SH-SY5Y (cell line): ENCODE data around the gene ZNF670.

ENCODE experiments used
- GATA2 ChIP-seq: IDR thresholded peaks from 2 replicates; pipeline ENCODE4 v1.6.1; 2011; ENCODE audit warnings: mild to moderate bottlenecking, low read depth, low read length
- GATA3 ChIP-seq: IDR thresholded peaks from 2 replicates; pipeline ENCODE4 v1.6.1; 2011; ENCODE audit warnings: low read depth, mild to moderate bottlenecking, low read length, moderate library complexity

- no peak for TF ChIP-seq GATA2
- no peak for TF ChIP-seq GATA3
Measured at GRCh38 chr1:247112479-247112781, 33.8 kb upstream of the ZNF670 start.
